ENCODE measurements around the gene NME4. TPM values are rescaled to one million over a fixed set of nuclear protein-coding genes. Genes with fewer than 3 reads are reported as not detected.

The NME4 gene
- total RNA-seq, 1 experiment from 2014 or later, result 88.2 TPM

GRCh38 chr16:369275-369865, 27.6 kb upstream of the NME4 start:
- Mint-ChIP-seq H3K4me3 (ENCODE audit: low read depth, unreplicated experiment) (peak overlapping the region; percentile 72), H3K4me1 (ENCODE audit: low read depth, unreplicated experiment) (no peaks in the 10 kb centered on the region), H3K27ac (ENCODE audit: unreplicated experiment) (no peak overlapping the region), H3K36me3 (ENCODE audit: insufficient read depth, unreplicated experiment) (peaks cover 58% of the 10 kb centered on the region), H3K9me3 (ENCODE audit: low read depth, unreplicated experiment) (no peaks in the 10 kb centered on the region), H3K27me3 (ENCODE audit: unreplicated experiment) (peaks cover under 1% of the 10 kb centered on the region)
- intact Hi-C loops (cut with micrococcal nuclease; ENCODE audit: unreplicated experiment), result no loop called here
- CTCF ChIA-PET, result interaction anchor here (1.2 kb wide), 1 partner anchor 16 kb away, joined by 3 read pairs; no protein-coding TSS in a partner anchor
- no TSS peak for BruUV-seq (replicated peaks)
- TF ChIP-seq CTCF (IDR thresholded peaks at IDR 0.05; ENCODE audit: unreplicated experiment), result no peak
- DNase-seq, result no peak

- Mint-ChIP-seq H3K4me1 (ENCODE audit: low read depth, unreplicated experiment) (no peaks in the 10 kb centered on the region), H3K4me3 (ENCODE audit: low read depth, unreplicated experiment) (peak overlapping the region; percentile 72)
- BruUV-seq (replicated peaks), result no TSS peak
Measured at GRCh38 chr16:369866-370436, 27.0 kb upstream of the NME4 start.

GRCh38 chr16:370443-370842, 26.6 kb upstream of the NME4 start, which contains the start of gene MRPL28:
TSS of gene MRPL28 (minus strand) at chr16:370538. CDS start at chr16:370218, 320 bp downstream.
- Mint-ChIP-seq H3K4me3 (ENCODE audit: low read depth, unreplicated experiment) (peak within 1 kb of the TSS; percentile 72), H3K27ac (ENCODE audit: unreplicated experiment) (peak within 1 kb of the TSS; percentile 85), H3K27me3 (ENCODE audit: unreplicated experiment) (no peaks in the 10 kb centered on the region), H3K9me3 (ENCODE audit: low read depth, unreplicated experiment) (no peaks in the 10 kb centered on the region), H3K36me3 (ENCODE audit: insufficient read depth, unreplicated experiment) (peaks cover 58% of the 10 kb centered on the region), H3K4me1 (ENCODE audit: low read depth, unreplicated experiment) (no peaks in the 10 kb centered on the region)
- DNase-seq, result peak; percentile 96
- CTCF ChIA-PET, result interaction anchor here (0.6 to 1.8 kb wide), 6 partner anchors 8 to 1661 kb away, joined by 3 to 8 read pairs (median 5); partner anchors contain the start of gene PGAP6
- no TSS peak for BruUV-seq (replicated peaks)
- intact Hi-C loops (cut with micrococcal nuclease; ENCODE audit: unreplicated experiment), result no loop called here
- TF ChIP-seq CTCF (IDR thresholded peaks at IDR 0.05; ENCODE audit: unreplicated experiment), result no peak

More at GRCh38 chr16:369866-370436, 27.0 kb upstream of the NME4 start:
- no peak for TF ChIP-seq CTCF (IDR thresholded peaks at IDR 0.05; ENCODE audit: unreplicated experiment)
- Mint-ChIP-seq H3K36me3 (ENCODE audit: insufficient read depth, unreplicated experiment) (peaks cover 58% of the 10 kb centered on the region), H3K27ac (ENCODE audit: unreplicated experiment) (peak overlapping the region; percentile 85), H3K27me3 (ENCODE audit: unreplicated experiment) (no peaks in the 10 kb centered on the region), H3K9me3 (ENCODE audit: low read depth, unreplicated experiment) (no peaks in the 10 kb centered on the region)
- intact Hi-C loops (cut with micrococcal nuclease; ENCODE audit: unreplicated experiment), result no loop called here
- CTCF ChIA-PET, result interaction anchor here (1.2 to 1.8 kb wide), 4 partner anchors 8 to 273 kb away, joined by 3 to 8 read pairs (median 5); partner anchors contain the start of gene PGAP6
- DNase-seq, result no peak

- Mint-ChIP-seq H3K27ac (ENCODE audit: unreplicated experiment) (no peak overlapping the region), H3K4me1 (ENCODE audit: low read depth, unreplicated experiment) (no peaks in the 10 kb centered on the region), H3K27me3 (ENCODE audit: unreplicated experiment) (no peaks in the 10 kb centered on the region), H3K9me3 (ENCODE audit: low read depth, unreplicated experiment) (no peaks in the 10 kb centered on the region), H3K36me3 (ENCODE audit: insufficient read depth, unreplicated experiment) (peaks cover 58% of the 10 kb centered on the region), H3K4me3 (ENCODE audit: low read depth, unreplicated experiment) (peak overlapping the region; percentile 72)
- no peak for DNase-seq
- CTCF ChIA-PET, result interaction anchor here (0.6 to 1.8 kb wide), 6 partner anchors 9 to 1661 kb away, joined by 3 to 8 read pairs (median 5); partner anchors contain the start of gene PGAP6
- intact Hi-C loops (cut with micrococcal nuclease; ENCODE audit: unreplicated experiment), result no loop called here
- TF ChIP-seq CTCF (IDR thresholded peaks at IDR 0.05; ENCODE audit: unreplicated experiment), result no peak
- BruUV-seq (replicated peaks), result no TSS peak
Measured at GRCh38 chr16:370979-371514, 26.0 kb upstream of the NME4 start.
